Endothelial cell (in vitro differentiated cells): Measurements from ENCODE around the gene TOMT. TPM values are rescaled to one million over a fixed set of nuclear protein-coding genes. Genes with fewer than 3 reads are reported as not detected.

Experiments used
- DNase-seq: peaks from one replicate; pipeline ENCODE4 v3.0.0; 2021; ENCODE audit warnings: low spot score
- H3K27ac Mint-ChIP-seq: one replicate; pipeline ENCODE4 v1.8.0; 2021; ENCODE audit warnings: mixed read lengths, inconsistent platforms; ENCODE audit not compliant: unreplicated experiment
- H3K27me3 Mint-ChIP-seq: one replicate; pipeline ENCODE4 v1.8.0; 2021; ENCODE audit warnings: mild to moderate bottlenecking, moderate library complexity, mixed read lengths, inconsistent platforms; ENCODE audit not compliant: unreplicated experiment
- H3K36me3 Mint-ChIP-seq: one replicate; pipeline ENCODE4 v1.8.0; 2021; ENCODE audit warnings: mild to moderate bottlenecking, low read depth, mixed read lengths, inconsistent platforms; ENCODE audit not compliant: unreplicated experiment
- H3K4me1 Mint-ChIP-seq: one replicate; pipeline ENCODE4 v1.8.0; 2021; ENCODE audit warnings: mild to moderate bottlenecking, mixed read lengths, inconsistent platforms; ENCODE audit not compliant: unreplicated experiment
- H3K4me3 Mint-ChIP-seq: one replicate; pipeline ENCODE4 v1.8.0; 2021; ENCODE audit warnings: mild to moderate bottlenecking, mixed read lengths, inconsistent platforms; ENCODE audit not compliant: unreplicated experiment
- H3K9me3 Mint-ChIP-seq: one replicate; pipeline ENCODE4 v1.8.0; 2021; ENCODE audit warnings: mixed read lengths, inconsistent platforms; ENCODE audit not compliant: unreplicated experiment
- total RNA-seq: library from RNA; stranded (reverse); fragmentation: NEBNext Ultra II Directional; extraction: Animal tissue kit (Norgen Biotek cat#: 25700); gene quantifications from one replicate; pipeline ENCODE4 v1.2.1, GENCODE V29; 2021; ENCODE audit not compliant: unreplicated experiment
- TF ChIP-seq, protein P1 (sequence below): fragments of 200-600 bp; sonication (generic); IDR thresholded peaks from one replicate; pipeline ENCODE4 v1.5.0; 2021; ENCODE audit warnings: antibody characterized with exemption; ENCODE audit not compliant: unreplicated experiment

The TOMT gene
- total RNA-seq, 1 donor from 2014 or later, result not detected

DNA sequence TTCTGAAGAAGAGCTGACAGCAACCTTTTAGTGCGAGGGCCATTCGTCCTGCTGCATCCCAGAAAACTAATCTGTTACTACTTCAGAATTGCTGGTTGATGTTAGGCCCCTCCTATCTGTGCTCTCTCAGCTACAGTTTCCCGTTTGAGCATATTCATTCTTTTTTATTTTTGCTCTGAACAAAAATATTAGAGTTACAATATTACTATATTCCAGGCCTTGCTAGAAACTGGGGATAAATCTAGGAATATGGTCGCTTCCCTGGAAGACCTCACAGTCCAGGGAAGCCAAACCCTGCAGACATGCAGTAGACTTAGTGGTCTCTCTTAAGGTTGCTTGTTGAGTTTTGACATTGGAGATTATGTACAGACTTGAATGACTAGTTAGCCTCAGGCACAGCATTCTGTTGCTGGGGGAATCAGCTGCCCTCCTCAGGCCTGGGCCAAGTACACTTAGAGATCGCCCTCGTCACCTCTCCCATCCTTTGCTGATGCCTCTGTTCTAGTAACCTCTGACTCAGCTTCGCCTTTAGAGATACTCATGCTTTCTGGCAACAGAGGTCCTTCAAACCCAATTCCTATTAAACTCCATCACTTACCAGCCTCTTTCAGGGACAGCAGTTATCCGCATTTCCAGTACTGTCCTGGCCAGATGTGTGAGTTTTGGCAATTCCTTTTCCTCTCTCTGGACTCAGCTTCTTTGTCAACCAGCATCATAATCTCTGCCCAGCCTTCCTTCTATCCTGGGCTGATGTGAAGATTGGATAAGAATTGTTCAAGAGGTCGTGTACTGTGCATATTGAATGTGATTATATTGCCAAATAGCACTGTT is 7.5 kb downstream of the TOMT start:
- H3K27ac Mint-ChIP-seq, result peak overlapping the region; percentile 100

DNA sequence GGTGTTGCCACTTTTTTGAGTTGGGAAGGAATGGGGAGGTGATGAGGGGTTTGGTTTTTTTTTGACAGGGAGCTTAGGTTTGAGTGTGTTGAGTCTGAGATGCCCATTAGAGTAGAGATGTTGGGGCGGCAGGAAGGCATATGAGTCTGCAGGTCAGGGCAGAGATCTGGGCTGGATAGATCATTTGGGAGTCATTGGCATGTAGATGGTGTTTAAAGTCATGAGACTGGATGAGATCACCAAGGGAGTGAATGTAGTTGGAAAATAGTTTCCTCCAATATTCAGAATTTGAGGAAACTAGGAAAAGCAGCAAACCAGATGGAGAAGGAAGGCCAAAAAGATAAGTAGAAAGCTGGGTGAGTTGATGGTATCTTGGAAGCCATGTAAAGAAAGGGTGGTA is 8.8 kb downstream of the TOMT start:
- H3K36me3 Mint-ChIP-seq, result peaks cover 13% of the 10 kb centered on the region
- peaks cover 7% of the 10 kb centered on the region for H3K4me1 Mint-ChIP-seq
- TF ChIP-seq, protein P1, sequence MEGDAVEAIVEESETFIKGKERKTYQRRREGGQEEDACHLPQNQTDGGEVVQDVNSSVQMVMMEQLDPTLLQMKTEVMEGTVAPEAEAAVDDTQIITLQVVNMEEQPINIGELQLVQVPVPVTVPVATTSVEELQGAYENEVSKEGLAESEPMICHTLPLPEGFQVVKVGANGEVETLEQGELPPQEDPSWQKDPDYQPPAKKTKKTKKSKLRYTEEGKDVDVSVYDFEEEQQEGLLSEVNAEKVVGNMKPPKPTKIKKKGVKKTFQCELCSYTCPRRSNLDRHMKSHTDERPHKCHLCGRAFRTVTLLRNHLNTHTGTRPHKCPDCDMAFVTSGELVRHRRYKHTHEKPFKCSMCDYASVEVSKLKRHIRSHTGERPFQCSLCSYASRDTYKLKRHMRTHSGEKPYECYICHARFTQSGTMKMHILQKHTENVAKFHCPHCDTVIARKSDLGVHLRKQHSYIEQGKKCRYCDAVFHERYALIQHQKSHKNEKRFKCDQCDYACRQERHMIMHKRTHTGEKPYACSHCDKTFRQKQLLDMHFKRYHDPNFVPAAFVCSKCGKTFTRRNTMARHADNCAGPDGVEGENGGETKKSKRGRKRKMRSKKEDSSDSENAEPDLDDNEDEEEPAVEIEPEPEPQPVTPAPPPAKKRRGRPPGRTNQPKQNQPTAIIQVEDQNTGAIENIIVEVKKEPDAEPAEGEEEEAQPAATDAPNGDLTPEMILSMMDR, result no peak

More for the DNA sequence above, 7.5 kb downstream of the TOMT start:
- peaks cover 7% of the 10 kb centered on the region for H3K4me1 Mint-ChIP-seq
- H3K4me3 Mint-ChIP-seq, result peak overlapping the region; percentile 96
- DNase-seq, result no peak
- H3K9me3 Mint-ChIP-seq, result no peaks in the 10 kb centered on the region
- H3K27me3 Mint-ChIP-seq, result peaks cover 18% of the 10 kb centered on the region
- H3K36me3 Mint-ChIP-seq, result peaks cover 13% of the 10 kb centered on the region
- TF ChIP-seq, protein P1, result no peak

DNA sequence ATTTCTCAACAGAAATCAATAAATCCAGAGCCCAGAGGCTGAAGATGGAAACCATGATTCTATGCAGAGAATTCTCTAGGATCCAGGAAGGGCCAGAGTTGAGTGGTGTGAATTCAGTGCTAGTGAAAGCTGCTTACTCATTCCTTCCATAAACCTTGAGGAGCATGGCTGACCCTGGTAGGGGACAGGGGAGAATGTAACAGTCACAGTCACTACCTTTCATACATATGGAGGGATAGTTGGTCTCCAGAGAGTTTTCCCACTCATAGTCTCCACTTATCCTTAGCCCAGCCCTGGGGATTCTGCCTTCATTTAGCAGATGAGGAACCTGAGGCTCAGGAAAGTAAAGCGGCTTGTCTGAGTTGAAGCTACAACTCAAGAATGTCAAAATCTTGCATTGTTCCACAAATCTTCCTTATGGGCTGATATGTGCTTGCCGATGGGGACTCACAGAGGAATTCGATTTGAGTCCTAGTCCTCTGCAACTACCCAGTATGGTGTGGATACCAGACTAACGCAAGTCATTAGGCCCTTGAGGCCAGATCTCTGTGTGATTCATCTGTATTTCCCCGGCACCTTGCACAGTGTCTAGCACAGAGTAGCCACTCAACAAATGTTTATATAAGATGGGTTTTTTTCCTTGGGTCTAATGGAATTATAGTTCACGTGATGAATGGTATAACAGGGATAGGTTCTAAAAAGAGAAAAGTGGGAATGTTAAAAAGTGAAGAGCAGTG is 10.5 kb downstream of the TOMT start:
- H3K27me3 Mint-ChIP-seq, result peaks cover 17% of the 10 kb centered on the region
- DNase-seq, result no peak
- peak overlapping the region; percentile 3 for H3K4me3 Mint-ChIP-seq
- H3K9me3 Mint-ChIP-seq, result no peaks in the 10 kb centered on the region
- peak overlapping the region; percentile 7 for H3K27ac Mint-ChIP-seq
- TF ChIP-seq, protein P1, result no peak
- H3K4me1 Mint-ChIP-seq, result peaks cover 7% of the 10 kb centered on the region
- H3K36me3 Mint-ChIP-seq, result peaks cover 4% of the 10 kb centered on the region

More for the DNA sequence above, 8.8 kb downstream of the TOMT start:
- H3K4me3 Mint-ChIP-seq, result no peak overlapping the region
- H3K27ac Mint-ChIP-seq, result no peak overlapping the region
- DNase-seq, result no peak
- H3K9me3 Mint-ChIP-seq, result no peaks in the 10 kb centered on the region
- H3K27me3 Mint-ChIP-seq, result peaks cover 20% of the 10 kb centered on the region

DNA sequence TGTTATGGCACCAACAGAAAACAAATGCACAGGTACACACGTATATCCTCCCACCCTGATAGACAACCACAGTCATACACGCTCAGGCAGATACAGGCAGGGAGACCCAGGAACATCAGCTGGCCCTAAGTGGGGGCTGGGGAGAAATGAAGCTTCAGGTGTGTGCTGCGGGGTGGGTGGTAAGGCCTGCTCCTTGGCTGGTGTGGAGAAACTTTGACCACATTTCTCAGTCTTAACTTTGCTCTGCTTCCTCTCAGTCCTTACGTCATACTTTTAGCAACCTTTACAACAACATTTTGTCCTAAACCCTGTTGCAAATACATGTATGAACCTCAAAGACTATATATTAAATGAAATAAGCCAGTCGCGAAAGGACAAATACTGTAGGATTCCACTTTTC is 13.5 kb downstream of the TOMT start:
- H3K36me3 Mint-ChIP-seq, result peaks cover under 1% of the 10 kb centered on the region
- H3K4me3 Mint-ChIP-seq, result no peak overlapping the region
- H3K9me3 Mint-ChIP-seq, result peaks cover under 1% of the 10 kb centered on the region
- H3K27me3 Mint-ChIP-seq, result peaks cover 6% of the 10 kb centered on the region
- no peak overlapping the region for H3K27ac Mint-ChIP-seq
- H3K4me1 Mint-ChIP-seq, result no peaks in the 10 kb centered on the region
- DNase-seq, result no peak
- TF ChIP-seq, protein P1, result no peak
